ENCODE data around the gene TMEM86A. TPM values are rescaled to one million over a fixed set of nuclear protein-coding genes. Genes with fewer than 3 reads are reported as not detected.

TMEM86A gene
- total RNA-seq, 1 experiment from 2014 or later, result 0.30 TPM

- no peak for TF ChIP-seq CTCF (IDR thresholded peaks at IDR 0.05; ENCODE audit: unreplicated experiment)
- intact Hi-C loops (cut with micrococcal nuclease), result no loop called here
- CTCF ChIA-PET, result interaction anchor here (0.7 to 1.7 kb wide), 2 partner anchors 21 to 25 kb away, joined by 3 read pairs; no protein-coding TSS in a partner anchor
- Mint-ChIP-seq H3K4me1 (ENCODE audit: insufficient read depth, unreplicated experiment) (no peaks in the 10 kb centered on the region), H3K27ac (ENCODE audit: low read depth, unreplicated experiment) (no peak overlapping the region), H3K27me3 (ENCODE audit: insufficient read depth, unreplicated experiment) (peaks cover 72% of the 10 kb centered on the region), H3K9me3 (ENCODE audit: unreplicated experiment) (no peaks in the 10 kb centered on the region), H3K36me3 (ENCODE audit: insufficient read depth, unreplicated experiment) (no peaks in the 10 kb centered on the region), H3K4me3 (ENCODE audit: unreplicated experiment) (no peak overlapping the region)
- no peak for DNase-seq (ENCODE audit: unreplicated experiment)
- POLR2A ChIA-PET, result interaction anchor here (0.7 to 1.8 kb wide), 2 partner anchors 8 to 266 kb away, joined by 3 to 4 read pairs; partner anchors contain the start of gene TMEM86A
- no TSS peak for BruUV-seq (replicated peaks)
These were observed 8.0 kb downstream of the TMEM86A start for GRCh38 chr11:18706330-18707243.

GRCh38 chr11:18707811-18708340 is 9.3 kb downstream of the TMEM86A start:
- no TSS peak for BruUV-seq (replicated peaks)

GRCh38 chr11:18709414-18709813 is 10.8 kb downstream of the TMEM86A start:
- Mint-ChIP-seq H3K27me3 (ENCODE audit: insufficient read depth, unreplicated experiment) (peaks cover 67% of the 10 kb centered on the region), H3K4me3 (ENCODE audit: unreplicated experiment) (no peak overlapping the region), H3K36me3 (ENCODE audit: insufficient read depth, unreplicated experiment) (no peaks in the 10 kb centered on the region), H3K9me3 (ENCODE audit: unreplicated experiment) (no peaks in the 10 kb centered on the region), H3K4me1 (ENCODE audit: insufficient read depth, unreplicated experiment) (no peaks in the 10 kb centered on the region), H3K27ac (ENCODE audit: low read depth, unreplicated experiment) (no peak overlapping the region)
- ChIA-PET POLR2A (no interaction called here), CTCF (interaction anchor here (1.4 kb wide), 1 partner anchor 22 kb away, joined by 3 read pairs; no protein-coding TSS in a partner anchor)
- no peak for TF ChIP-seq CTCF (IDR thresholded peaks at IDR 0.05; ENCODE audit: unreplicated experiment)
- BruUV-seq (replicated peaks), result no TSS peak
- intact Hi-C loops (cut with micrococcal nuclease), result no loop called here
- DNase-seq (ENCODE audit: unreplicated experiment), result no peak

More at GRCh38 chr11:18707811-18708340, 9.3 kb downstream of the TMEM86A start:
- intact Hi-C loops (cut with micrococcal nuclease), result no loop called here
- Mint-ChIP-seq H3K9me3 (ENCODE audit: unreplicated experiment) (no peaks in the 10 kb centered on the region), H3K4me3 (ENCODE audit: unreplicated experiment) (no peak overlapping the region), H3K36me3 (ENCODE audit: insufficient read depth, unreplicated experiment) (no peaks in the 10 kb centered on the region), H3K27me3 (ENCODE audit: insufficient read depth, unreplicated experiment) (peaks cover 76% of the 10 kb centered on the region), H3K27ac (ENCODE audit: low read depth, unreplicated experiment) (no peak overlapping the region), H3K4me1 (ENCODE audit: insufficient read depth, unreplicated experiment) (no peaks in the 10 kb centered on the region)
- POLR2A ChIA-PET, result interaction anchor here (0.6 to 1.8 kb wide), 3 partner anchors 9 to 510 kb away, joined by 3 to 4 read pairs (median 3); partner anchors contain the start of gene TMEM86A
- no peak for DNase-seq (ENCODE audit: unreplicated experiment)
- TF ChIP-seq CTCF (IDR thresholded peaks at IDR 0.05; ENCODE audit: unreplicated experiment), result no peak
- CTCF ChIA-PET, result interaction anchor here (1.7 kb wide), 1 partner anchor 24 kb away, joined by 3 read pairs; no protein-coding TSS in a partner anchor

GRCh38 chr11:18710545-18710944 is 12.0 kb downstream of the TMEM86A start:
- Mint-ChIP-seq H3K36me3 (ENCODE audit: insufficient read depth, unreplicated experiment) (no peaks in the 10 kb centered on the region), H3K27me3 (ENCODE audit: insufficient read depth, unreplicated experiment) (peaks cover 74% of the 10 kb centered on the region), H3K4me1 (ENCODE audit: insufficient read depth, unreplicated experiment) (no peaks in the 10 kb centered on the region), H3K27ac (ENCODE audit: low read depth, unreplicated experiment) (no peak overlapping the region), H3K4me3 (ENCODE audit: unreplicated experiment) (no peak overlapping the region), H3K9me3 (ENCODE audit: unreplicated experiment) (no peaks in the 10 kb centered on the region)
- no TSS peak for BruUV-seq (replicated peaks)
- ChIA-PET POLR2A (no interaction called here), CTCF (interaction anchor here (1.4 kb wide), 1 partner anchor 21 kb away, joined by 3 read pairs; no protein-coding TSS in a partner anchor)
- no peak for TF ChIP-seq CTCF (IDR thresholded peaks at IDR 0.05; ENCODE audit: unreplicated experiment)
- intact Hi-C loops (cut with micrococcal nuclease), result no loop called here
- DNase-seq (ENCODE audit: unreplicated experiment), result no peak
